Stimulated activated CD8-positive, alpha-beta memory T cell treated with anti-CD3 and anti-CD28 coated beads, Interleukin-7, amount 100 ng/mL, for 4 hours (primary cell): ENCODE results near the gene TTC34.
"Not testable (repeated sequence)": the region's sequence is repeated elsewhere in the genome, so short reads cannot be mapped to it uniquely, and the experiment has no call there.

Experiments used
- DNase-seq, 2 donors: peaks; one replicate each; pipeline ENCODE4 v3.0.0-alpha.2; 2020; ENCODE audit warnings: low read depth in 2 of 2

Gene TTC34

GRCh38 chr1:2629627-2630497 lies 171.6 kb downstream of the TTC34 start:
- DNase-seq, result no peak

DNA sequence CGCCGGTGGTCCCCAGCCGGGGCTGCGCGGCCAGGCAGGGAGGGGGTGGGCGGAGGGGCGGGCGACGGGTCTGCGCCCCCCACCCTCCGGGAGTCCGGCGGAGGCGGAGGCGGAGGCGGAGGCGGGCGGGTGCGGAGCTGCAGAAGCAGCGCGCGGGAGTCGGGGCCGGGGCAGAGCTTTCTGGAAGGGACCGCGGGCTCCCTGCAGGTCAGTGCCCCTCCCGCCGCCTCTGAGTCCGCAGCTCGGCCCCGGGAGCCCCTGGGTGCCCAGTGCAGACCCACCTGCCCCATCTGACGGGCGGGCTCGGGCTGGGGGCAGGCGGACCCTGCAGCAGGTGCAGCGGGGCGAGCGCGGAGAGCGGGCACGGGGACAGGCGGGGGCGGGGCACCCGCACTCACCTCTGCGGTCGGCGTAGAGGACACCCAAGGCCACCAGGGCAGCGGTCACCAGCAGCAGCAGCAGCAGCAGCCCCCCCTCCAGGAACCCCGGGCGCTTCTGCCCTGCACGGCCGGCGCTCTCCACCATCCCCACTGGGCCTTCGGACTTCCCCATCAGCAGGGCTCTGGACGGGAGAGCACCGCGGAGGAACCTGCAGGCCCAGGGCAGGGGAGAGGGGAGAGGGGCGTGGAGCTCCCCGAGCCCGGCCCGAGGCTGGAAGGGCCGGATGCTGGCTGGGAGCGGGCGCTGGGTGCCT lies 172.4 kb downstream of the TTC34 start:
- no peak for DNase-seq

- no peak for DNase-seq
Observed at GRCh38 chr1:2628191-2628932, 173.1 kb downstream of the TTC34 start.

GRCh38 chr1:2627746-2628145 lies 173.7 kb downstream of the TTC34 start:
- DNase-seq, result no peak

DNA sequence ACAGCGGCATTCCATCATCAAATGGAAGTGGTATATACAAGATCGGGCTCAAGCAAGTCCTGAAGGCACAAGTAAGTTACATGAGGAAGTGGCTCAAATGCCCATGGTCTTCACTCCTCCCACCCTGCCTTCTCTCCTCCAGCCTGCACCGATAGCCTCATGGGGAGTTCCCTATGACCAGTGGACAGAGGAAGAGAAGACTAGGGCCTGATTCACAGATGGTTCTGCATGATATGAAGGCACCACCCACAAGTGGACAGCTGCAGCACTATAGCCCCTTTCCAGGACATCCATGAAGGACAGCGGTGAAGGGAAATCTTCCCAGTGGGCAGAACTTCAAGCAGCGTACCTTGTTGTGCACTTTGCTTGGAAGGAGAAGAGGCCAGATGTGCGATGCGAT lies 175.7 kb downstream of the TTC34 start:
- DNase-seq, result not testable (repeated sequence)

GRCh38 chr1:2625311-2625710 lies 176.2 kb downstream of the TTC34 start:
- no peak for DNase-seq

- DNase-seq, result no peak
Observed at GRCh38 chr1:2624735-2625300, 176.7 kb downstream of the TTC34 start.

- no peak for DNase-seq
Observed at GRCh38 chr1:2623571-2624337, 177.7 kb downstream of the TTC34 start.

DNA sequence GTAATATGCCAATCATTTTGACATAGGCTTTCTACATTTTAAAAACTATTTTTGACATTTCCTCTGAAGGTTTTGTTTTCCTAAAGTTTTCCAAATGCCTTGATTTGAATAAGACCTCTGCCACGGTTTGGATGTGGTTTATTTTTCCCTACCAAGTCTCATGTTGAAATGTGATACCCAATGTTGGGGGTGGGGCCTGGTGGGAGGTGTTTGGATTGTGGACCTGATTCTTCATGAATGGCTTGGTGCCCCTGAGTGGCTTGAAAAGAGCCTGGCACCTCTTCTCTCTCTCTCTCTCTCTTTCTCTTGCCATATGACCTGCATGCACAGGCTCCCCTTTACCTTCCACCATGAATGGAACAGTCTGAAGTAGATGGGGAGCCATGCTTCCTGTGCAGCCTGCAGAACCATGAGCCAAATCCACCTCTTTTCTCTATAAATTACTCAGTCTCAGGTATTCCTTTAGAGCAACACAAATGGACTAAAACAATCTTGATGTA lies 183.5 kb downstream of the TTC34 start:
- DNase-seq, result no peak

GRCh38 chr1:2614145-2614544 lies 187.3 kb downstream of the TTC34 start:
- DNase-seq, result no peak

DNA sequence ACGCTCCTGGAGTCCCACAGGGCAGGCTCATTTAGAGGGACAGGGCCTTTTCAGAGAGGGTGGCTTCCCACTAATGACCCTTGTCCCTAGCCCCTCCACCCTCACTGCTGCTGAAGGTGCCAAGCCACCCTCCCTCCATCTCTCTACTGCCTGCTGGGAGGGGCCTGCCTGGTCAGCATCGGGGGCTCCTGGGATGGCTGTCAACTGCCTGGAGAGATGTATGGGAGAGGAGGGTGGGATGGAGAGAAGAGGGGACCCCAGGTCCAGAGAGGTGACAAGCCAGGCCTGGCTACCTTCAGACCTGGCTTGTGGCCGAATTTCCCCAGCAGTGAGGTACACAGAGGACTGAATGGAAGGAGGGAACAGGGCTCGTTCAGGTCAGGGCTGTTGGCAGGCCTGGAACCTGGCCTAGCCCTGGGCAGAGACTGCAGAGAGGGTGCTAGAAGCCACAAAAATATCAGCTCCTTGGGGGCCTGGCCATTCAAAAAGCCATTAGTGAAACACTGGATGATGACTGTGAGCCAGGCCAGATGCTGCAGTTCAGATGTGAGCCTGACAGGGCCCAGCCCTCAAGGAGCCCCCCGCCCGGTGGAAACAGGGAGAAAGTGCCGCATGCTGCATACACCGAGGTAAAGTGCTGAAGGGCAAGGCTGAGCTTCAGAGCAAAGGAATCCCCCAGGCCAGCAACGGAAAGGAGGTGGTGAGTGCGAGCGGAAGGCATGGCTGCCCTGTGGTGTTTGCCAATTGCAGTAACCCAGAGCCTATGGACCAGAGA lies 188.7 kb downstream of the TTC34 start:
- no peak for DNase-seq

GRCh38 chr1:2611621-2612437 lies 189.7 kb downstream of the TTC34 start:
- DNase-seq, result no peak

DNA sequence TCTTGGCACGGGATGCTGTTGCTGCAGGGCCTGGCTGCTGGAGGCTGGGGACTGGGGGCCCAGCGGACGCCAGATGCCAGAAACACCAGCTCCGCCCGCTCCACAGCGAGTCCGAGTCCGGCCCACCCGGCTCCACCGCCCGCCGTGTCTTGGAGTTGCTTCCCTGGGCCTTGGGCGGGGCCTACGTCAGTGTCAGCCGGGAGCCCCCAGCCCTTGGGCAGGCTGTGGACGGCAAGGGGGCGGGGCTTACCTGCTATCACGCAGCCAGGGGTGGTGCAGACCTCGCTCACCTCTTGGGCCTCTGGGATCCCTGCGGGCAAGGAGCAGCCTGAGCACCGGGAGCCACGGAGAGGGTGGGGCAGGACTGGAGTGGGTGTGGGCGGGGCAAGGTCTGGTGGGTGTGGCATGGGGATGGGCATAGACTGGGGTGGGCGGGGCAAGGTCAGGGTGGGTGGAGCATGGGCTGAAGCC lies 190.4 kb downstream of the TTC34 start:
- DNase-seq, result no peak

GRCh38 chr1:2610036-2610959 lies 191.2 kb downstream of the TTC34 start:
- DNase-seq, result no peak

DNA sequence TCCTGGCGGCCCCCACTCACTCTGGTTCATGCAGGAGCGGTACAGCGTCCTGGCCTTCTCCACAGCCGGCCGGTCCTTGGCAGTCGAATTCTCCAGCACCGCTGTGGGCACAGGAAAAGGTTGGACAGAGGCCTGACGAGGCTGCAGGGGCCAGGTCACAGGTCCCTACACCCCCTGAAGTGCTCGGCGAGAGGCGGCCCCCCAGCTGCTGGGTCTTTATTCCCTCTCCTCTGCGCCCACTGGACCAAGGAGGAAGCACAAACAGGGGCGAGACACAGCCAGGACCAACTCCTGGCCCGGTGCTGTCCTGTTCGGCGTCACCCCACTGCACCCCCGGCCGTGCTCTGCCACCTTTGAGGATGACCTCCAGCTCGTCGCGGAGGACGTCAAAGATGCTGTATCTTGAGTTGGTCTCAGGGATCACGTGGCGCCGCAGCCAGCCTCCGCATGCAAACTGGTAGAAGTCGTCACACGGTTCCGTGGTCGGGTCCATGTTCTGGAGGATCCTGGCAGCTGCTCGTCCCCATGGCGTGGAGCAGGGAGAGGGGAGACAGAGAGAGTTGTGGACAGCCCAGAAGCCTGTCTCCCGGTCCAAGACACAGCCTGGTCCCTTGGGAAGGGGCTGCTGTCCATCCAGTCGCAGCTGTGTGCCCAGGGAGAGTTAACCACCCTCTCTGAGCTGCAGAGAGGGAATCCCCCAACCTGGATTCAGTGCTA lies 192.0 kb downstream of the TTC34 start:
- no peak for DNase-seq

- DNase-seq, result no peak
Observed at GRCh38 chr1:2607641-2608091, 193.8 kb downstream of the TTC34 start.

DNA sequence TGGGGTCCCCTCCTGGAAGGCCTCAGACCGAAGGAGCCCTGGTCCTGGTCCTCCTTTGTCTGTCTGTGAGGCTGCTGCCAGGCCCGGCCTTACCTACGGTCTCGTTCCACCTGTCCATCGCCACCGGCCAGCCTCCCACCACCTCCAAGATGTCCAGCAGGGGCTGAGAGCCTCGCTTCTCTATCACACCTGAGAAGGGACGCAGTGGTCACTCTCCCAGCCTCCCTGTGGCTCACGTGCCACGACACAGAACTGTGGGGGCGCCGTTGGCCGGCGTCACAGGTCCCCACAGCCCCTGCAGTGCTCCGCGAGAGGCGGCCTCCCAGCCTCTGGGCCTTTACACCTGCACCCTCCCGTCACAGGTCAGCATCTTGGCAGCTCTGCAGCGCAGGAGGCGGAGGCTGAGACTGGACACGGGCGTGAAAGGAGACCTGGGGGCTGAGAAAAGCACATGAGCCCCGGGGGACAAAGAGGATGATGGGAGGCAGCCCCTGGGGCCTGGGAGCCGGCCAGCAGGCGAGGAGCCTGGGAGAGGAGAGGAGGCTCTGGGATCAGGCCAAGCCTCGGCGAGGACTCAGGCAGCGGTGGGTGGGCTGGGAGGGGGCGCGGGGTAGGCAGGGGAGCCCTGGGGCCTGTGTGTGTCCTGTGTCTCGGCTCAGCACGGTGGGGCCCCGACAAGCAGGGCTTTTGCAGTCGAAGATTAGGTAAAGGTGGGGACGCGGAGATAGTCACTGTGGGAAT lies 194.4 kb downstream of the TTC34 start:
- DNase-seq, result no peak
